Measurements from ENCODE around the gene FRMD4A.
A peak's percentile ranks its signal among the peaks of the same experiment; 100 is the strongest.

Gene FRMD4A

DNA sequence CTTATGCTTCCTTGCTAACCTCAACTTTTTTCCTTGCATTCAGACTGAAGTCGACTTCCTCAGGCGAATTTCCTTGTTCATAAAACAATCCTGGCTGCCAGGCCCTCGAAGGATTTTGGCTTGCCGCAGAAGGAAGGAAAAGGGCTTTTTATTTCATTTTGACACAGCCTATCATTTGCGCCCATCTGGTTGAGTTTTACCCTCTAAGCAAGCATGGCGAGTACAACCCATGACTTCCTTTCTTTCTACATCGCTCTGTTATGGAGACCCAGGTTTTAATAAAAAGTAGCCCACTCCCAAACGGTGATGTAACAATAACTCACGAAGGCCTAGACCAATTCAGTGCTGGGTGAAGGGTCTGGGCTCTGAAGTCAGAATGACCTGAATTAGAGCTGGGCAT is 634.7 kb downstream of the FRMD4A start:
- peaks cover 6% of the 10 kb centered on the region for H3K4me1 ChIP-seq (ENCODE audit: insufficient read depth, poor library complexity, severe bottlenecking)
- no peak overlapping the region for H3K4me3 ChIP-seq (ENCODE audit: severe bottlenecking)
- peaks cover 5% of the 10 kb centered on the region; the same call in 1 of the 2 replicates for H3K36me3 ChIP-seq (ENCODE audit: low read depth)
- H3K27ac ChIP-seq (ENCODE audit: poor library complexity, severe bottlenecking) = no peak overlapping the region
- no peaks in the 10 kb centered on the region for H3K9me3 ChIP-seq (ENCODE audit: severe bottlenecking)
- TF ChIP-seq, protein P1, sequence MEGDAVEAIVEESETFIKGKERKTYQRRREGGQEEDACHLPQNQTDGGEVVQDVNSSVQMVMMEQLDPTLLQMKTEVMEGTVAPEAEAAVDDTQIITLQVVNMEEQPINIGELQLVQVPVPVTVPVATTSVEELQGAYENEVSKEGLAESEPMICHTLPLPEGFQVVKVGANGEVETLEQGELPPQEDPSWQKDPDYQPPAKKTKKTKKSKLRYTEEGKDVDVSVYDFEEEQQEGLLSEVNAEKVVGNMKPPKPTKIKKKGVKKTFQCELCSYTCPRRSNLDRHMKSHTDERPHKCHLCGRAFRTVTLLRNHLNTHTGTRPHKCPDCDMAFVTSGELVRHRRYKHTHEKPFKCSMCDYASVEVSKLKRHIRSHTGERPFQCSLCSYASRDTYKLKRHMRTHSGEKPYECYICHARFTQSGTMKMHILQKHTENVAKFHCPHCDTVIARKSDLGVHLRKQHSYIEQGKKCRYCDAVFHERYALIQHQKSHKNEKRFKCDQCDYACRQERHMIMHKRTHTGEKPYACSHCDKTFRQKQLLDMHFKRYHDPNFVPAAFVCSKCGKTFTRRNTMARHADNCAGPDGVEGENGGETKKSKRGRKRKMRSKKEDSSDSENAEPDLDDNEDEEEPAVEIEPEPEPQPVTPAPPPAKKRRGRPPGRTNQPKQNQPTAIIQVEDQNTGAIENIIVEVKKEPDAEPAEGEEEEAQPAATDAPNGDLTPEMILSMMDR (IDR thresholded peaks at IDR 0.05; ENCODE audit: poor library complexity, severe bottlenecking) = no peak
- H3K27me3 ChIP-seq (ENCODE audit: insufficient read depth, poor library complexity, severe bottlenecking) = no peaks in the 10 kb centered on the region
- DNase-seq (ENCODE audit: low spot score) (no peak), ATAC-seq (ENCODE audit: low read depth) (no peak)

GRCh38 chr10:13695588-13695987 is 635.1 kb downstream of the FRMD4A start:
- Histone ChIP-seq H3K27ac (ENCODE audit: poor library complexity, severe bottlenecking) (no peak overlapping the region), H3K9me3 (ENCODE audit: severe bottlenecking) (no peaks in the 10 kb centered on the region), H3K36me3 (ENCODE audit: low read depth) (peaks cover 5% of the 10 kb centered on the region; the same call in 1 of the 2 replicates), H3K27me3 (ENCODE audit: insufficient read depth, poor library complexity, severe bottlenecking) (no peaks in the 10 kb centered on the region), H3K4me1 (ENCODE audit: insufficient read depth, poor library complexity, severe bottlenecking) (peaks cover 10% of the 10 kb centered on the region), H3K4me3 (ENCODE audit: severe bottlenecking) (no peak overlapping the region)
- ATAC-seq (ENCODE audit: low read depth) (no peak), DNase-seq (ENCODE audit: low spot score) (no peak)
- TF ChIP-seq, protein P1 (IDR thresholded peaks at IDR 0.05; ENCODE audit: poor library complexity, severe bottlenecking) = no peak

DNA sequence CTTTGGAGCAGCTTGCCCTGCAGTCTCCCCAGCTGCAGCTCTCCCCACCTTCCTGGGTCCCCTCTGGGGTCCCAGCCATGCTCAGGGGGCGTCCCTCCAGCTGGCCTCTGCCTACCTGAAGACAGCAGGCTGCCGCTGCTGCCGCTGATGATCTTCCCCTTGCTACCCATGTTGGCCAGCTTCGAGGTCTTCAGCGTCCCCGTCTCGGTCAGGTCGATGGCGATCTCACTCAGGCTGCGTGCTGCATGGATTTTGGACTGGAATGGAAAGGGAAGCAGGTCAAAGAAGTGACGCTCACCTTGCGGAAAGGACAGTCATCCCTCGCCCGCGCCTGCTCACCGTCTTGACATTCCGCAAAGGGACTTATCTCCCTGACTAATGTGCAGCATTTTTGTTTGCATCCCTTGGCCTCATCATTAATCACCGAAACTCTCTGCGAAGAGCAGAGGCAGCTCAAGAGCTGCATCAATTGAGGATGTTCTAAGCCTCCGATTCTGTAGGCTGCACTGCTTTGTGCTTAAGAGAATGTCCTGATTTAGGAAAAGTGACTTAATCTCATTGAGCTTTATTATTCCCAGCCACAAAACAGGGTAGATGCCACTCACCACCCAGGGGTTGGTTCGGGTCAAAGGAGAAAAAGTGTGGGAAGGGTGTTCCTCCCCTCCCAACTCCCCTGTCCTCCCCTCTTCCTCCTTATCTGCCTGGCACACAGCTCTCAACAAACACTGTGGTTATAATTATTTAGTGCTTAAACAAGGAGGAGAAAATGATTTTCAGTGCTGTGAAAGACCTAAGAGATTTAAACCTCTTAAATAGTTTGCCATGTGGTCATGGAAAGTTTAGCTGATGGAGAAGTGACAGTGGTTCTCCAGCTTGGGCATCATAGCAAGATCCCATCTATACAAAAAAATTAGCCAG is 636.7 kb downstream of the FRMD4A start:
- H3K36me3 ChIP-seq (ENCODE audit: low read depth) = peaks cover 5% of the 10 kb centered on the region; the same call in 1 of the 2 replicates
- H3K27ac ChIP-seq (ENCODE audit: poor library complexity, severe bottlenecking) = no peak overlapping the region
- no peaks in the 10 kb centered on the region for H3K9me3 ChIP-seq (ENCODE audit: severe bottlenecking)
- H3K4me1 ChIP-seq (ENCODE audit: insufficient read depth, poor library complexity, severe bottlenecking) = peaks cover 20% of the 10 kb centered on the region
- no peaks in the 10 kb centered on the region for H3K27me3 ChIP-seq (ENCODE audit: insufficient read depth, poor library complexity, severe bottlenecking)
- TF ChIP-seq, protein P1 (IDR thresholded peaks at IDR 0.05; ENCODE audit: poor library complexity, severe bottlenecking) = no peak
- no peak overlapping the region for H3K4me3 ChIP-seq (ENCODE audit: severe bottlenecking)
- DNase-seq (ENCODE audit: low spot score) (no peak), ATAC-seq (ENCODE audit: low read depth) (no peak)

GRCh38 chr10:13690281-13690825 is 640.4 kb downstream of the FRMD4A start:
- ATAC-seq (ENCODE audit: low read depth) = peak; percentile 96
- TF ChIP-seq, protein P1 (IDR thresholded peaks at IDR 0.05; ENCODE audit: poor library complexity, severe bottlenecking) = no peak
- peak overlapping the region; percentile 67 for H3K27ac ChIP-seq (ENCODE audit: poor library complexity, severe bottlenecking)
- H3K36me3 ChIP-seq (ENCODE audit: low read depth) = peaks cover 9% of the 10 kb centered on the region; the same call in 1 of the 2 replicates
- no peak overlapping the region for H3K4me3 ChIP-seq (ENCODE audit: severe bottlenecking)
- DNase-seq (ENCODE audit: low spot score) = peak; percentile 74
- H3K9me3 ChIP-seq (ENCODE audit: severe bottlenecking) = no peaks in the 10 kb centered on the region
- no peaks in the 10 kb centered on the region for H3K27me3 ChIP-seq (ENCODE audit: insufficient read depth, poor library complexity, severe bottlenecking)
- H3K4me1 ChIP-seq (ENCODE audit: insufficient read depth, poor library complexity, severe bottlenecking) = peaks cover 26% of the 10 kb centered on the region
